Activated effector memory CD4-positive, alpha-beta T cell treated with Interleukin-2 at 50 U/mL for 16 hours (primary cell): ENCODE measurements around the gene MDM2.

ENCODE experiments used
- DNase-seq: peaks from one replicate; pipeline ENCODE4 v3.0.0-alpha.2; 2020

Gene MDM2

DNA sequence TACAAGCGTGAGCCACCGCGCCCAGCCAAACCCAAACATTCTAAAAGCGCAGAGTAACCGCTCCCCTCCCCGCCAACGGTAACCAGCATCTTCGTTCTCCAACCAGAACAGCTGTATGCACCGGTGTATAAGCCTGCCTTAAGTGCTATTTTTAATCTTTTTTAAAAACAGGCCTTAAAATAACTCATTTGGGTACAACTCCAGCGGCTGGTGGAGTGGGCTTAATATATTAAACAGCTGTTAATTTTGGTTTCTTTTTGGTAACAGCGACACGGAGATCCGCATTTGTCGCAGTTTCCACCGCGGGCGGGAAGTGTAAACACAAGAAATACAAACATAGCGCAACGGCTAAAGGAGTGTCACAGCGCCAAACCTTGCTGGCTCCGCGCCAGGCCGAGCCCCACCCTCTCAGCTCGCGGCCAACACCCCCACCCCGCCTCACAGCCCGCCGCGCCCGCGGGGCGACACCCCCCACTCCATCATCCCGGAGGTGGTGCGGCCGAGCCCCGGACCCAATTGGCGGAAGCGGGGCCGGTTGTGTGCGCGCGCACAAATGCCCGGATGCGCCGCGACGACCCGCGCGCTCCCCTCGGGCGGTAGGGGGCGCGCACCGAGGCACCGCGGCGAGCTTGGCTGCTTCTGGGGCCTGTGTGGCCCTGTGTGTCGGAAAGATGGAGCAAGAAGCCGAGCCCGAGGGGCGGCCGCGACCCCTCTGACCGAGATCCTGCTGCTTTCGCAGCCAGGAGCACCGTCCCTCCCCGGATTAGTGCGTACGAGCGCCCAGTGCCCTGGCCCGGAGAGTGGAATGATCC, at the start of gene MDM2:
Gene MDM2, plus strand, starts transcription at position 602 of the 812 bp plus-strand sequence. CDS start 301 bp downstream, outside the sequence.
- DNase-seq: peak; percentile 97

- no peak for DNase-seq
These were observed 48.1 kb upstream of the MDM2 start for GRCh38 chr12:68759852-68760251.

DNA sequence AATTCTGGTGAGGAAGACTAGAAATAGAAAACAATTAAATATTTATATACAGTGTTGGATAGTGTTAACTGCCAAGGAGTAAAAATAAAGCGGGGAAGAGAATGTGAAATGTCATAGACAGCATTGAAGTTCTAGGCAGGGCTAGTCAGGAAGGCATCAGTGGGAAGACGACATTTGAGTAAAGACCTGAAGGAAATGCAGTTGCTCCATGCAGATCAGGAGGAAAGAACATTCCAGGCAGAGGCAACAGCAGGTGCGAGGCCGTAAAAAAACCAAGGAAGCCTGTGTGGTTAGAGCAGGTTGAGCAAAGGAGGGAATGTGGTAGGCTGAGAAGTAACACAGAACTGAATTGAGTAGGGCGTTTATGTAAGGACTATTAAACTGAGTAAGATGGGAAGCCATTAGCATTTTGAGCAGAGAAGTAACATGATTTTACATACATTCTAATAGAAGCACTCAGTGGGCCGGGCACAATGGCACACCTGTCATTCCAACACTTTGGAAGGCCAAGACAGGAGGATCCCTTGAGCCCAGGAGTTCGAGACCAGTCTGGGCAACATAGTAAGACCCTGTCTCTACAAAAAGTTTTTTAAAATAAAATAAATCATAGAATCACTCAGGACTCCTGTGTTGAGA, 47.1 kb upstream of the MDM2 start:
- no peak for DNase-seq

GRCh38 chr12:68761442-68761812, 46.5 kb upstream of the MDM2 start:
- no peak for DNase-seq

GRCh38 chr12:68761901-68762630, 45.9 kb upstream of the MDM2 start:
- no peak for DNase-seq

- no peak for DNase-seq
These were observed 45.3 kb upstream of the MDM2 start for GRCh38 chr12:68762691-68763090.

DNA sequence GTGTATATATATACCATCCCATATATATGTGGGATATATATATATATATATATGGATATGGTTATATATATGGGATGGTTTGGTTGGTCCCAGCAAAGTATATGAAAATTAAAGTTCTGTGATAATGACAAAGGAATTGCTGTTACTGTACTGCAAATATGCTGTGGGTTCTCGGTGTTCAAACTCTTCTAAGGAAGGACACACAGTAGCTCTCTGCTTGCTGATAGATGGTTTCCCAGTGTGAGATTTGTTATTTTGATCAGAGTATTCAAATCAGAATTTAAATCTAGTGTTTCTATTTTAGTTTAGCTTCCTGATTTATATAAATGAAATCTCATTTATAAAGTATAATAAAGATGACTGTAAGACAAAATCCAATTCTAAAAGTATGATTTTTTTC, 42.3 kb upstream of the MDM2 start:
- no peak for DNase-seq

DNA sequence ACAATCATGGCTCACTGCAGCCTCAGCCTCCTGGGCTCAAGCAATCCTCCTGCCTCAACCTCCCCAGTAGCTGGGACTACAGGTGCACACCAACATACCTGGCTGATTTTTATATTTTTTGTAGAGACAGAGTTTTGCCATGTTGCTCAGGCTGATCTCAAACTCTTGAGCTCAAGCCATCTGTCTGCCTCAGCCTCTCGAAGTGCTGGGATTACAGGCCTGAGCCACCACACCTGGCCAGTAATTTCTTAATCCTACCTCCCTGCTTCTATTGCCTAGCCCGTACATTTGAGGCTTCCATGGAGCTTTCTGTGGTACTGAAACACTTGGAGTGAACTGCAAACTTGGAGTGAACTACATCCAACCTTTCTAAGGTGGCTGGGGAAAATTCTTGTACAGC, 41.3 kb upstream of the MDM2 start:
- DNase-seq: no peak

DNA sequence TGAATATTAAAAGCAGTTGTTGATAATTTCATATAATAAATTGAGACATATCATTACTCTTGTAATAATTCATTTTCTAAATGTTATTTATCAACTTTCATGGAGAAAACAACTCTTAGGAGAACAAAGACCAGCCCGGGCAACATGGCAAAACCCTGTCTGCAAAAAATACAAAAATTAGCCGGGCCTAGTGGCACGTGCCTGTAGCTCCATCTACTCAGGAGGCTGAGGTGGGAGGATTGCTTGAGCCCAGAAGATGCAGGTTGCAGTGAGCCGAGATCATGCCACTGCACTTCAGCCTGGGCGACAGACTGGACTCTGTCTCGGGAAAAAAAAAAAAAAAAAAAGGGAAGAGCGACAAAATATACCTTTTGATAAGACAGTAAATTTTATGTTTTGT, 40.8 kb upstream of the MDM2 start:
- DNase-seq: no peak

DNA sequence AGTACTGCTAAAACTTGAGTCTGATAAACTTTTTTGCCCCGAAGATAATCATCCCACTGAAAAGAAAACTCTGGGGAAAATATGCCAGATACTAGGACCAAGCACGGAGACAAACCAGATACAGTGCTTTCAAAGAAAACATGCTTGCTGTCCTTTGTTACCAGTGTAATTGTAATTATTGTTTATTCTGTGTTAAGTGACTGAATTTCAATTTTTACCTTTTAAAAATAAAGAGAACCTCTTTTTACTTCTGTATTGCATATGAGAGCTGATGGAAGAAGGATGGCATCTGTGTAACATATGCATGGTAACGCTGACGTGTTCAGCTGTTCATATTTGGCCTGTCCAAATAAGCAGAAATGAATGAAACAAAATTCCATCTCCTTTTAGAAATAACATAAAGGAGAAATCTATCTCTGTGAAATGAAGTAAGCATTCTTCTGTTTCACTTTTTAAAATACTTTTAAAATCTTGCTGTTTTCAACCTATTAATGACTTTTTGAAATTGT, 39.5 kb upstream of the MDM2 start:
- DNase-seq: no peak

- DNase-seq: no peak
These were observed 38.0 kb upstream of the MDM2 start for GRCh38 chr12:68769941-68770340.

- DNase-seq: no peak
These were observed 36.6 kb upstream of the MDM2 start for GRCh38 chr12:68771223-68771925.

GRCh38 chr12:68772714-68773113, 35.3 kb upstream of the MDM2 start:
- no peak for DNase-seq

GRCh38 chr12:68773582-68773981, 34.4 kb upstream of the MDM2 start:
- no peak for DNase-seq

DNA sequence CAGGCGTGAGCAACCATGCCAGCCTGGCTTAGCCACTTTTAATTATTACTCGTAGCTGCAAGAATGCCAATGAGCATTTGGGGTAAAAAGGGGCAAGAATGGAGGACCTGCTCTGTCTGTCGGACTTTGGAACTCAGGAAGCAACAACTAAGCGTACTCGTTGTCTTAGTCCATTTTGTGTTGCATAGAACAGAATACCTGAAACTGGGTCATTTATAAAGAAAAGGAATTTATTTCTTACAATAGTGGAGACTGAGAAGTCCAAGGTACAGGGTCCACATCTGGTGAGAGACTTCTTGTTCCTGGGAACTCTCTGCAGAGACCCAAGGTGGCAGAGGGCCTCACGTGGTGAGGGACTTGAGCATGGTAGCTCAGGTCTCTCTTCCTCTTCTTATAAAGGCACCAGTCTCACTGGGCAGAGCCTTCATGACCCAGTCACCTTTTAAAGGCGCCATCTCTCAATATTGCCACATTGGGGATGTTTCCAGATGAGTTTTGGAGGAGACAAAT, 32.8 kb upstream of the MDM2 start:
- no peak for DNase-seq

- no peak for DNase-seq
These were observed 30.9 kb upstream of the MDM2 start for GRCh38 chr12:68776976-68777610.

DNA sequence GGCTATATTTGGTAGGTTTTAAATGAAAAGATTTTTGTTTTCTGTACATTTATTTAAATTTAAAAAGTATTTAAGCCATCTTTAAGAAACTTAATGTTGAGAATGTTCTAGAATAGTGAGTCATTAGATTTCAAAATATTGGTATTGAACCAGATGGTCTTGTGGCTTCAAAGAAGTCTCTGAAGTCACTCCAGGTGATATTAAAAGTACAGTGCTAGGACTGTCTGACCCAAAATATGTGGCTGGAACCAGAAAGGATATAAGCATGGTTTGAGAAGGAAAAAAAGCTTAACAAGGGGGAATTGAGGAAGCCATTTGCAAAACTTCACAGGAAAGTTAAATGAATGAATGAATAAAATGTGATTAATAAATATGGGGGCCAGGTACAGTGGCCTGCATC, 28.7 kb upstream of the MDM2 start:
- no peak for DNase-seq

- no peak for DNase-seq
These were observed 27.2 kb upstream of the MDM2 start for GRCh38 chr12:68780731-68781130.

GRCh38 chr12:68781728-68782127, 26.2 kb upstream of the MDM2 start:
- no peak for DNase-seq

GRCh38 chr12:68784015-68784414, 24.0 kb upstream of the MDM2 start:
- no peak for DNase-seq

GRCh38 chr12:68785358-68785757, 22.6 kb upstream of the MDM2 start:
- no peak for DNase-seq

- no peak for DNase-seq
These were observed 22.2 kb upstream of the MDM2 start for GRCh38 chr12:68785823-68786222.
